IMR-90 (cell line): Measurements from ENCODE around the gene ENDOV. TPM values are rescaled to one million over a fixed set of nuclear protein-coding genes. Genes with fewer than 3 reads are reported as not detected.

Source experiments
- ATAC-seq: fragments of 200-7000 bp; cut with Tn5 transposase; 2 replicates; pipeline ENCODE4 v1.9.1; 2020; ENCODE audit warnings: low read depth, mild to moderate bottlenecking, moderate library complexity
- BruUV-seq: library from RNA; stranded (reverse); fragments of 400-500 nt; replicated peaks from 2 replicates; lab custom pipeline; 2021; lab: Mats Ljungman, UMichigan
- CTCF ChIA-PET: fragments of 300-600 bp; formaldehyde crosslinking; extraction: SDS; loops from one replicate; lab custom pipeline; 2021; ENCODE audit warnings: antibody characterized with exemption; lab: Yijun Ruan, JAX
- POLR2A ChIA-PET: fragments of 300-600 bp; sonication (Branson Sonifier 250); formaldehyde crosslinking; loops from one replicate; lab custom pipeline; 2022; ENCODE audit warnings: antibody characterized with exemption; ENCODE audit not compliant: unreplicated experiment; lab: Charles Lee
- DNase-seq: peaks from one replicate; pipeline ENCODE4 v3.0.0; 2013
- H2AFZ ChIP-seq: replicated peaks from 2 replicates; pipeline ENCODE3; 2013; ENCODE audit warnings: low read length, mild to moderate bottlenecking; ENCODE audit not compliant: poor library complexity
- H2AK5ac ChIP-seq: 2 replicates; pipeline ENCODE4 v1.6.1; 2013; ENCODE audit warnings: low read depth, low read length, inconsistent platforms
- H2AK9ac ChIP-seq: replicated peaks from 2 replicates; pipeline ENCODE3; 2013; ENCODE audit warnings: mild to moderate bottlenecking, low read depth, low read length, moderate library complexity; ENCODE audit not compliant: poor library complexity
- H2BK120ac ChIP-seq: 2 replicates; pipeline ENCODE4 v1.6.1; 2013; ENCODE audit warnings: low read depth, low read length, inconsistent platforms
- H2BK15ac ChIP-seq: 3 replicates; pipeline ENCODE4 v1.6.1; 2013; ENCODE audit warnings: low read depth, low read length, inconsistent platforms
- H2BK20ac ChIP-seq: 2 replicates; pipeline ENCODE4 v1.6.1; 2013; ENCODE audit warnings: low read depth, mild to moderate bottlenecking, inconsistent platforms, low read length, moderate library complexity
- H2BK5ac ChIP-seq: 2 replicates; pipeline ENCODE4 v1.6.1; 2013; ENCODE audit warnings: mild to moderate bottlenecking, low read depth, low read length, inconsistent platforms; ENCODE audit not compliant: poor library complexity, severe bottlenecking
- H3K14ac ChIP-seq: replicated peaks from 2 replicates; pipeline ENCODE4 v1.6.1; 2013; ENCODE audit warnings: low read depth, low read length, inconsistent platforms
- H3K18ac ChIP-seq: 2 replicates; pipeline ENCODE4 v1.6.1; 2013; ENCODE audit warnings: low read depth, low read length, control low read depth
- H3K23ac ChIP-seq: 2 replicates; pipeline ENCODE4 v1.6.1; 2013; ENCODE audit warnings: low read depth, low read length, inconsistent platforms
- H3K27ac ChIP-seq: 2 replicates; pipeline ENCODE4 v1.5.1; 2013; ENCODE audit warnings: mild to moderate bottlenecking, control low read depth, low read length; ENCODE audit not compliant: insufficient read depth
- H3K27me3 ChIP-seq: 2 replicates; pipeline ENCODE4 v1.6.1; 2013; ENCODE audit warnings: low read length; ENCODE audit not compliant: control insufficient read depth, insufficient read depth
- H3K36me3 ChIP-seq: 2 replicates; pipeline ENCODE4 v1.6.1; 2013; ENCODE audit warnings: low read length, mixed read lengths; ENCODE audit not compliant: control insufficient read depth, insufficient read depth
- H3K4ac ChIP-seq: 2 replicates; pipeline ENCODE4 v1.6.1; 2013; ENCODE audit warnings: low read depth, low read length, inconsistent platforms
- H3K4me1 ChIP-seq: 2 replicates; pipeline ENCODE4 v1.6.1; 2013; ENCODE audit warnings: low read length, mixed read lengths; ENCODE audit not compliant: control insufficient read depth, insufficient read depth
- H3K4me2 ChIP-seq: 2 replicates; pipeline ENCODE4 v1.6.1; 2013; ENCODE audit warnings: low read depth, mild to moderate bottlenecking, control low read depth, low read length, moderate library complexity
- H3K4me3 ChIP-seq: 2 replicates; pipeline ENCODE4 v1.5.1; 2013; ENCODE audit warnings: low read depth, mild to moderate bottlenecking, control low read depth, low read length, moderate library complexity; ENCODE audit not compliant: insufficient read depth
- H3K56ac ChIP-seq: 2 replicates; pipeline ENCODE4 v1.6.1; 2013; ENCODE audit warnings: low read length, inconsistent platforms; ENCODE audit not compliant: insufficient read depth; ENCODE audit errors: extremely low read depth
- H3K79me1 ChIP-seq, 2 experiments: 2 replicates each; pipeline ENCODE4 v1.6.1; 2013; ENCODE audit warnings: low read length in 2 of 2, inconsistent platforms in 1 of 2, low read depth in 1 of 2
- H3K9ac ChIP-seq: 2 replicates; pipeline ENCODE4 v1.6.1; 2013; ENCODE audit warnings: low read depth, low read length, control low read depth
- H3K9me1 ChIP-seq: 2 replicates; pipeline ENCODE4 v1.6.1; 2013; ENCODE audit warnings: low read length, inconsistent platforms; ENCODE audit not compliant: insufficient read depth
- H3K9me3 ChIP-seq: 2 replicates; pipeline ENCODE4 v1.6.1; 2013; ENCODE audit warnings: low read length; ENCODE audit not compliant: control insufficient read depth, insufficient read depth
- H4K20me1 ChIP-seq: 2 replicates; pipeline ENCODE4 v1.6.1; 2013; ENCODE audit warnings: low read length, inconsistent platforms; ENCODE audit not compliant: insufficient read depth
- H4K5ac ChIP-seq: 2 replicates; pipeline ENCODE4 v1.6.1; 2013; ENCODE audit warnings: mild to moderate bottlenecking, low read depth, low read length, control low read depth
- H4K8ac ChIP-seq, 2 experiments: 2 replicates each; pipeline ENCODE4 v1.6.1; 2013; ENCODE audit warnings: low read depth in 2 of 2, low read length in 2 of 2, control low read depth in 1 of 2, inconsistent platforms in 1 of 2
- H4K91ac ChIP-seq: 2 replicates; pipeline ENCODE4 v1.6.1; 2013; ENCODE audit warnings: low read depth, low read length, inconsistent platforms; ENCODE audit not compliant: insufficient read depth
- BHLHE40 ChIP-seq: fragments of 150-350 bp; IDR thresholded peaks from 2 replicates; pipeline ENCODE4 v1.6.1; 2016; ENCODE audit warnings: mild to moderate bottlenecking, low read depth, low read length
- CEBPB ChIP-seq: IDR thresholded peaks from 2 replicates; pipeline ENCODE4 v1.6.1; 2012; ENCODE audit warnings: low read depth, low read length, improper control_type of control experiment
- CHD1 ChIP-seq: IDR thresholded peaks from 2 replicates; pipeline ENCODE4 v1.6.1; 2012; ENCODE audit warnings: low read depth, low read length, improper control_type of control experiment
- FOS ChIP-seq: fragments of 150-350 bp; IDR thresholded peaks from 2 replicates; pipeline ENCODE4 v1.6.1; 2016; ENCODE audit warnings: low read depth, low read length
- MAFK ChIP-seq: IDR thresholded peaks from 2 replicates; pipeline ENCODE4 v1.6.1; 2012; ENCODE audit warnings: low read depth, low read length, improper control_type of control experiment
- MAZ ChIP-seq: IDR thresholded peaks from 2 replicates; pipeline ENCODE4 v1.6.1; 2012; ENCODE audit warnings: low read depth, mild to moderate bottlenecking, low read length, improper control_type of control experiment, moderate library complexity, borderline replicate concordance
- MXI1 ChIP-seq: IDR thresholded peaks from 2 replicates; pipeline ENCODE4 v1.6.1; 2012; ENCODE audit warnings: low read depth, mild to moderate bottlenecking, low read length, moderate library complexity, borderline replicate concordance
- NFE2L2 ChIP-seq: fragments of 150-350 bp; IDR thresholded peaks from 2 replicates; pipeline ENCODE4 v1.6.1; 2016; ENCODE audit warnings: low read depth, mild to moderate bottlenecking, low read length
- POLR2A ChIP-seq: IDR thresholded peaks from 2 replicates; pipeline ENCODE4 v1.6.1; 2012; ENCODE audit warnings: mild to moderate bottlenecking, low read depth, low read length
- RAD21 ChIP-seq: IDR thresholded peaks from 2 replicates; pipeline ENCODE4 v1.6.1; 2012; ENCODE audit warnings: low read length, improper control_type of control experiment
- RCOR1 ChIP-seq: IDR thresholded peaks from 2 replicates; pipeline ENCODE4 v1.6.1; 2012; ENCODE audit warnings: mild to moderate bottlenecking, low read length, improper control_type of control experiment; ENCODE audit not compliant: insufficient replicate concordance
- RFX5 ChIP-seq: IDR thresholded peaks from 2 replicates; pipeline ENCODE4 v1.8.0; 2012; ENCODE audit warnings: low read depth, mild to moderate bottlenecking, low read length, moderate library complexity
- SMC3 ChIP-seq: fragments of 150-350 bp; IDR thresholded peaks from 2 replicates; pipeline ENCODE4 v1.6.1; 2016; ENCODE audit warnings: low read depth, mild to moderate bottlenecking, antibody characterized with exemption, low read length, moderate library complexity
- USF2 ChIP-seq: fragments of 150-350 bp; IDR thresholded peaks from 2 replicates; pipeline ENCODE4 v1.6.1; 2017; ENCODE audit warnings: mild to moderate bottlenecking, antibody characterized with exemption, low read length, low read depth
- WGBS, 2 experiments: methylation state at CpG; one replicate each; pipeline versions ENCODE4 v1.1.5 to v1.1.7; 2013; ENCODE audit warnings: missing lambda C conversion rate in 2 of 2; ENCODE audit not compliant: insufficient read length in 1 of 2; ENCODE audit errors: extremely low coverage in 2 of 2; 5-methylcytosine and 5-hydroxymethylcytosine counted together
- dilution Hi-C: fragments of 300-500 bp; cut with HindIII; formaldehyde crosslinking; loops from one replicate; pipeline ENCODE4 v1.14.3; 2018; ENCODE audit warnings: low sequenced_read_pairs; ENCODE audit not compliant: unreplicated experiment
- in situ Hi-C: fragments of 300-500 bp; cut with MboI; formaldehyde crosslinking; loops from 3 replicates; pipeline ENCODE4 v1.14.3; 2019; ENCODE audit warnings: low sequenced_read_pairs, inconsistent platforms, mixed read lengths
- intact Hi-C: fragments of 100-400 bp; cut with micrococcal nuclease; formaldehyde crosslinking; loops from 2 replicates; pipeline ENCODE4 v1.10.0; 2022
- polyA plus RNA-seq, 3 experiments: library from polyadenylated mRNA; depleted of rRNA; stranded (reverse); fragments of >200 nt; gene quantifications; 2 replicates each; pipeline ENCODE4 v1.2.3, GENCODE V29; 2012; ENCODE audit warnings: low replicate concordance in 1 of 3
- total RNA-seq: library from RNA; depleted of rRNA; stranded (reverse); fragments of >200 nt; gene quantifications from 2 replicates; pipeline ENCODE4 v1.2.3, GENCODE V29; 2012
- TF ChIP-seq, protein P1 (sequence below): fragments of 150-350 bp; IDR thresholded peaks from 2 replicates; pipeline ENCODE4 v1.6.1; 2016; ENCODE audit warnings: low read depth, mild to moderate bottlenecking, low read length, moderate library complexity, borderline replicate concordance
- TF ChIP-seq, protein P2 (sequence below): conservative IDR thresholded peaks from 2 replicates; pipeline ENCODE4 v1.5.1; 2012; ENCODE audit warnings: mild to moderate bottlenecking, low read depth, low read length, improper control_type of control experiment

ENDOV gene
- total and polyA plus RNA-seq, 2 of the 4 experiments (the other 2 are of a cell fraction), result 15.1 to 30.3 TPM

DNA sequence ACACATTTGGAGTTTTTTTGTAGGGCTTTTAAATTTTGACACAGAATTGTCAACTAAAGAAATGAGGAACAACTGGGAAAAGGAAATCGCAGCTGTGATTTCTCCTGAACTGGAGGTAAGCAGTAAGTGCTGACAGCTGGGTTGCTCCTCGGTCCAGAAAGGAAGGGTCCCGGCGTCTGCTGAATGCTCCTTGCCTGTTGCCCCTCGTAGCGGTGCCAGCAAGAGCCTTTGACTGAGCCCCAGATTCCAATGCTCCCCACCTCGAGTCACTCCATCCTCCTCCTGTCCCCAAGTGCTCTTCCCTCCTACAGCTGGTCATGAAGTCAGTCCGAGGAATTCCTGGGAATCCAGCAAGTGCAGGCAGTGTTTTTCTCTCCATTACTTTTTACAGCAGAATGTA is 32.0 kb upstream of the ENDOV start:
- H3K4me2 ChIP-seq, result no peak overlapping the region
- no peak overlapping the region for H2AFZ ChIP-seq
- H3K27ac ChIP-seq, result no peak overlapping the region
- H3K9me1 ChIP-seq, result peaks cover 3% of the 10 kb centered on the region; the same call in 1 of the 2 replicates
- no peaks in the 10 kb centered on the region for H3K4me1 ChIP-seq
- no peak overlapping the region for H2BK20ac ChIP-seq
- H3K14ac ChIP-seq, result no peak overlapping the region
- no peak for ATAC-seq
- H3K9ac ChIP-seq, result no peak overlapping the region
- no peak overlapping the region for H2BK5ac ChIP-seq
- CTCF ChIA-PET, result no interaction called here
- WGBS, 2 experiments, result 91% methylated on average over 6 of the region's 8 CpGs; no CpG with 5 or more reads in 1 of the 2 experiments
- no peak for TF ChIP-seq NFE2L2
- no peak for TF ChIP-seq RFX5
- TF ChIP-seq, protein P1, sequence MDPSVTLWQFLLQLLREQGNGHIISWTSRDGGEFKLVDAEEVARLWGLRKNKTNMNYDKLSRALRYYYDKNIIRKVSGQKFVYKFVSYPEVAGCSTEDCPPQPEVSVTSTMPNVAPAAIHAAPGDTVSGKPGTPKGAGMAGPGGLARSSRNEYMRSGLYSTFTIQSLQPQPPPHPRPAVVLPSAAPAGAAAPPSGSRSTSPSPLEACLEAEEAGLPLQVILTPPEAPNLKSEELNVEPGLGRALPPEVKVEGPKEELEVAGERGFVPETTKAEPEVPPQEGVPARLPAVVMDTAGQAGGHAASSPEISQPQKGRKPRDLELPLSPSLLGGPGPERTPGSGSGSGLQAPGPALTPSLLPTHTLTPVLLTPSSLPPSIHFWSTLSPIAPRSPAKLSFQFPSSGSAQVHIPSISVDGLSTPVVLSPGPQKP, result no peak
- TF ChIP-seq, protein P2, sequence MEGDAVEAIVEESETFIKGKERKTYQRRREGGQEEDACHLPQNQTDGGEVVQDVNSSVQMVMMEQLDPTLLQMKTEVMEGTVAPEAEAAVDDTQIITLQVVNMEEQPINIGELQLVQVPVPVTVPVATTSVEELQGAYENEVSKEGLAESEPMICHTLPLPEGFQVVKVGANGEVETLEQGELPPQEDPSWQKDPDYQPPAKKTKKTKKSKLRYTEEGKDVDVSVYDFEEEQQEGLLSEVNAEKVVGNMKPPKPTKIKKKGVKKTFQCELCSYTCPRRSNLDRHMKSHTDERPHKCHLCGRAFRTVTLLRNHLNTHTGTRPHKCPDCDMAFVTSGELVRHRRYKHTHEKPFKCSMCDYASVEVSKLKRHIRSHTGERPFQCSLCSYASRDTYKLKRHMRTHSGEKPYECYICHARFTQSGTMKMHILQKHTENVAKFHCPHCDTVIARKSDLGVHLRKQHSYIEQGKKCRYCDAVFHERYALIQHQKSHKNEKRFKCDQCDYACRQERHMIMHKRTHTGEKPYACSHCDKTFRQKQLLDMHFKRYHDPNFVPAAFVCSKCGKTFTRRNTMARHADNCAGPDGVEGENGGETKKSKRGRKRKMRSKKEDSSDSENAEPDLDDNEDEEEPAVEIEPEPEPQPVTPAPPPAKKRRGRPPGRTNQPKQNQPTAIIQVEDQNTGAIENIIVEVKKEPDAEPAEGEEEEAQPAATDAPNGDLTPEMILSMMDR, result no peak
- no peak for TF ChIP-seq RCOR1
- no peak for TF ChIP-seq MXI1
- no peak for TF ChIP-seq USF2
- TF ChIP-seq SMC3, result no peak
- TF ChIP-seq MAFK, result no peak
- TF ChIP-seq MAZ, result no peak
- no peak for TF ChIP-seq CHD1
- TF ChIP-seq FOS, result no peak
- no peak for TF ChIP-seq POLR2A
- TF ChIP-seq BHLHE40, result no peak
- TF ChIP-seq CEBPB, result no peak
- TF ChIP-seq RAD21, result no peak
- no peak for DNase-seq
- no peaks in the 10 kb centered on the region for H3K27me3 ChIP-seq
- POLR2A ChIA-PET, result no interaction called here
- no peak overlapping the region for H3K4ac ChIP-seq
- in situ Hi-C loops, result no loop called here
- H3K23ac ChIP-seq, result no peak overlapping the region
- intact Hi-C loops, result no loop called here
- H2BK120ac ChIP-seq, result no peak overlapping the region
- H3K9me3 ChIP-seq, result no peaks in the 10 kb centered on the region
- H2BK15ac ChIP-seq, result no peak overlapping the region
- peaks cover 0 to 5% of the 10 kb centered on the region in 2 experiments; a peak in 1 of 4 replicates for H3K79me1 ChIP-seq
- H3K18ac ChIP-seq, result no peak overlapping the region
- H4K8ac ChIP-seq, result no peak overlapping the region
- H4K91ac ChIP-seq, result no peak overlapping the region
- H2AK9ac ChIP-seq, result no peak overlapping the region
- H3K36me3 ChIP-seq, result peaks cover 80% of the 10 kb centered on the region
- H2AK5ac ChIP-seq, result no peak overlapping the region
- H3K4me3 ChIP-seq, result no peak overlapping the region
- BruUV-seq, result no TSS peak
- H4K20me1 ChIP-seq, result no peaks in the 10 kb centered on the region; the same call in 1 of the 2 replicates
- dilution Hi-C loops, result no loop called here
- H3K56ac ChIP-seq, result no peak overlapping the region
- H4K5ac ChIP-seq, result no peak overlapping the region
